Heart left ventricle (tissue), 13 donors: Measurements from ENCODE around the gene MROH8.

Source experiments
- CTCF ChIP-seq, 12 donors: fragments of 200-600 bp; sonication (generic) in 4 of 12; IDR thresholded peaks; one replicate each; pipeline versions ENCODE4 v1.5.0 to v1.8.0; 2018 to 2022; ENCODE audit warnings: antibody characterized with exemption in 12 of 12, mild to moderate bottlenecking in 5 of 12
- POLR2A ChIP-seq, 2 donors: fragments of 450-650 bp; IDR thresholded peaks; one replicate each; pipeline ENCODE4 v1.6.1; 2017; ENCODE audit warnings: antibody characterized with exemption in 2 of 2, mild to moderate bottlenecking in 2 of 2, moderate library complexity in 2 of 2
- donor health status: ischemic (EF 13 %, LVEDD 7.1; RV severe dilation, severe dysfunction).
- donor health status: DM: no; HTN: yes; CAD: no.
- donor health status: DM: no; HTN: no; CAD: no.
- donor health status: ischemic (EF 25% LVEDD 6.9; RV normal size, moderate dysfunction).
- donor health status: ischemic (EF 25% LVEDD 5.7; RV mildly dilated, moderate dysfunction).
- donor health status: ischemic (EF 35%, LVEDD 5.7; RV mildly dilated, moderate dysfunction).
- donor health status: nonischemic (EF 11% LVEDD 7.7; RV severe dilation, severe dysfunction).
- donor health status: DM: yes; HTN: yes; CAD: no.
- donor health status: PGD.
- donor health status: ischemic (EF 29% LVEDD 5.4; RV normal size, mild dysfunction).
- donor health status: nonischemic (EF 23%, LVEDD 6.1; RV moderate dilation, normal function).

GRCh38 chr20:37160683-37161082 is 18.7 kb downstream of the MROH8 start:
- TF ChIP-seq POLR2A (IDR thresholded peaks at IDR 0.05) (no peak), CTCF (IDR thresholded peaks at IDR 0.05) (no peak)
